ENCODE data around the gene SPECC1.

DNA sequence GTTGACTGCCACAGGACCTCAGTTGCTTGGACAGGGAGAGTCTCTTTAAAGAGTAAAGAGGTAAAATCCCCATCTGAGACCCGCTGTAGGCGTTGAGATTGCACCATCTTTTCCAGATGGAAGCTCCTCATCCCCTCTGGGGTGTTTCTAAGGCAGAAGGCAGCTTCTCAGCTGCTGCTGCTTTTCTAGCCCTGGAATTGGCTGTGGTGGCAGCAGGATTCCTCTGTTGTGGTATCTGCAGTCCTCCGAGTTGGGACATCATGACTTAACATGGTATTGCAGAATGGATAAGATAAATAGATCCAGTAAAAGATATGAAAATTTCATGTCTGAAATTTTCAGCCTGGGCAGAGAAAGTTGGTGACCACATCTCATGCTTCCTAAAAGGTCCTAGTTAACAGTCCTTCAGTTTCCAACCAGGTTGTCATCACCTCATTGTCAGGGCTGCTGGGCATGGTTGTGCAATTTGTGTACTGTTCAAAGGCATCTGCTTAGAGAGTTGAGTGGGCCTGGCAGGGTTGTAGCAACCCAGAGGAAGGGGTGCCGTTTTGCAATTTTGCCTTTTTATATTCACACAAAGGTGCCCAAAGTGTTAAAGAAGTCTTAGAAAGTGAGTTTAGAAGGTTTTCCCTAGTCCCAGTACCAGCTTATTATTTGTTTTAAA is 150.4 kb downstream of the SPECC1 start:
- TF ChIP-seq, protein P1, sequence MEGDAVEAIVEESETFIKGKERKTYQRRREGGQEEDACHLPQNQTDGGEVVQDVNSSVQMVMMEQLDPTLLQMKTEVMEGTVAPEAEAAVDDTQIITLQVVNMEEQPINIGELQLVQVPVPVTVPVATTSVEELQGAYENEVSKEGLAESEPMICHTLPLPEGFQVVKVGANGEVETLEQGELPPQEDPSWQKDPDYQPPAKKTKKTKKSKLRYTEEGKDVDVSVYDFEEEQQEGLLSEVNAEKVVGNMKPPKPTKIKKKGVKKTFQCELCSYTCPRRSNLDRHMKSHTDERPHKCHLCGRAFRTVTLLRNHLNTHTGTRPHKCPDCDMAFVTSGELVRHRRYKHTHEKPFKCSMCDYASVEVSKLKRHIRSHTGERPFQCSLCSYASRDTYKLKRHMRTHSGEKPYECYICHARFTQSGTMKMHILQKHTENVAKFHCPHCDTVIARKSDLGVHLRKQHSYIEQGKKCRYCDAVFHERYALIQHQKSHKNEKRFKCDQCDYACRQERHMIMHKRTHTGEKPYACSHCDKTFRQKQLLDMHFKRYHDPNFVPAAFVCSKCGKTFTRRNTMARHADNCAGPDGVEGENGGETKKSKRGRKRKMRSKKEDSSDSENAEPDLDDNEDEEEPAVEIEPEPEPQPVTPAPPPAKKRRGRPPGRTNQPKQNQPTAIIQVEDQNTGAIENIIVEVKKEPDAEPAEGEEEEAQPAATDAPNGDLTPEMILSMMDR (IDR thresholded peaks at IDR 0.05): no peak
- TF ChIP-seq POLR2A (IDR thresholded peaks at IDR 0.05): no peak

All from lower leg skin (tissue), 3 donors.